ENCODE results near the gene EHMT2. TPM values are rescaled to one million over a fixed set of nuclear protein-coding genes. Genes with fewer than 3 reads are reported as not detected.

The EHMT2 gene
- total and polyA plus RNA-seq, 2 of the 13 experiments (the other 11 are each of a cell fraction or from before 2014, with no cell fraction given): 55.2 to 69.2 TPM

DNA sequence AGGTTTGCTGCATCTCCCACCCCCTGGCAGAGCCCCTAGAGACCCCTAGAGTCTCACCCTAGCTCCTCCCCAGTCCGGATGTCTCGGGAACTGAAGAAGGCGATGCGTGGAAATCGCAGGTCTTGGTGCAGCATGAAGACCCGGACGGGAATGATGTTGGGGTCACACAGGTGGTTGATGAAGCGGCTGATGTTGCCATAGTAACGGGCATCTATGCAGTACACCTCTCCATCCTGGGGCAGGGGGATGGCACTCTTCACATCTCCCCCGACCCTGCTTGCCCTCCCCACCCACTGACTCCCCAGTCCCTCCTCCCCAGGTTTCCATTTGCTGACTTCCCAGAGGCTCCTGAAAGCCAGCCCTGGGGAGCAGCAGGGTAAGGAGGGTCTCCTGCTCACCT, 16.9 kb downstream of the EHMT2 start:
- no peaks in the 10 kb centered on the region for H3K9me3 ChIP-seq (ENCODE audit: low read length)
- H3K27ac ChIP-seq (ENCODE audit: extremely low read length, insufficient read depth, low read length): no peak overlapping the region
- H3K4me3 ChIP-seq (replicated peaks in 1 of 3; ENCODE audit: insufficient read depth in 1 of 3, low read depth in 2 of 3, low read length in 3 of 3): no peak overlapping the region
- H3K36me3 ChIP-seq (replicated peaks in 1 of 2; ENCODE audit: control insufficient read depth in 1 of 2, insufficient read depth in 2 of 2, low read length in 2 of 2): peaks cover 34 to 55% of the 10 kb centered on the region in 2 experiments
- BruUV-seq (replicated peaks): no TSS peak
- ChIA-PET CTCF (ENCODE audit: low intra/inter-chr PET ratio, low total read pairs) (no interaction called here), POLR2A (interaction anchor here (7.2 kb wide), 1 partner anchor 16 kb away, joined by 103 read pairs; the partner anchor contains the start of gene NEU1)
- H3K27me3 ChIP-seq (ENCODE audit: control insufficient read depth in 1 of 2, insufficient read depth in 2 of 2, low read length in 2 of 2): no peaks in the 10 kb centered on the region
- H3K4me1 ChIP-seq (ENCODE audit: insufficient read depth, low read length): peaks cover 24% of the 10 kb centered on the region
- WGBS (ENCODE audit: low lambda C conversion rate): 97% methylated on average over 10 of the region's 10 CpGs
- no peaks in the 10 kb centered on the region for H4K20me1 ChIP-seq (ENCODE audit: insufficient read depth, low read length)
- TF ChIP-seq POLR2AphosphoS5 (IDR thresholded peaks at IDR 0.05; ENCODE audit: low read depth, low read length) (no peak), RFX1 (IDR thresholded peaks at IDR 0.05) (peak; percentile 31; the same call in 1 of the 2 replicates)
- H3K79me2 ChIP-seq (ENCODE audit: insufficient read depth, low read length): no peaks in the 10 kb centered on the region
- intact Hi-C loops (cut with micrococcal nuclease; ENCODE audit: unreplicated experiment) (no loop called here), in situ Hi-C loops (cut with HindIII; ENCODE audit: extremely low pct_ligation_motif_present, low pct_unique_long_range_greater_than_20kb) (no loop called here)
- no peak overlapping the region for H3K4me2 ChIP-seq (ENCODE audit: low read depth, low read length)
- no peak for ATAC-seq
- no peak for FAIRE-seq
- H2AFZ ChIP-seq (ENCODE audit: low read length): no peak overlapping the region
- no peak overlapping the region for H3K9ac ChIP-seq (ENCODE audit: insufficient read depth, low read depth, low read length)
- no peak for DNase-seq (ENCODE audit: low spot score)

GRCh38 chr6:31879901-31880300, 17.6 kb downstream of the EHMT2 start:
- peaks cover 31% of the 10 kb centered on the region for H3K4me1 ChIP-seq (ENCODE audit: insufficient read depth, low read length)
- no peak for DNase-seq (ENCODE audit: low spot score)
- ChIA-PET POLR2A (interaction anchor here (1.2 to 7.2 kb wide), 2 partner anchors 9 to 16 kb away, joined by 3 to 103 read pairs; partner anchors contain the start of gene NEU1), CTCF (ENCODE audit: low intra/inter-chr PET ratio, low total read pairs) (no interaction called here)
- no peak overlapping the region for H2AFZ ChIP-seq (ENCODE audit: low read length)
- H3K36me3 ChIP-seq (replicated peaks in 1 of 2; ENCODE audit: control insufficient read depth in 1 of 2, insufficient read depth in 2 of 2, low read length in 2 of 2): peaks cover 31 to 51% of the 10 kb centered on the region in 2 experiments
- no peaks in the 10 kb centered on the region for H3K9me3 ChIP-seq (ENCODE audit: low read length)
- H3K27me3 ChIP-seq (ENCODE audit: control insufficient read depth in 1 of 2, insufficient read depth in 2 of 2, low read length in 2 of 2): no peaks in the 10 kb centered on the region
- TSS peak; percentile 77 for BruUV-seq (replicated peaks)
- peak; percentile 50 for TF ChIP-seq ZNF883 (CRISPR knock-in tag; IDR thresholded peaks at IDR 0.05; ENCODE audit: not compliant biosample characterization)
- no peak for TF ChIP-seq ZNF207 (IDR thresholded peaks at IDR 0.05; ENCODE audit: borderline replicate concordance)
- H3K4me2 ChIP-seq (ENCODE audit: low read depth, low read length): no peak overlapping the region
- in situ Hi-C loops (cut with HindIII; ENCODE audit: extremely low pct_ligation_motif_present, low pct_unique_long_range_greater_than_20kb): no loop called here
- no peaks in the 10 kb centered on the region for H3K79me2 ChIP-seq (ENCODE audit: insufficient read depth, low read length)
- H3K27ac ChIP-seq (ENCODE audit: extremely low read length, insufficient read depth, low read length): no peak overlapping the region
- FAIRE-seq: no peak
- H4K20me1 ChIP-seq (ENCODE audit: insufficient read depth, low read length): no peaks in the 10 kb centered on the region
- H3K9ac ChIP-seq (ENCODE audit: insufficient read depth, low read depth, low read length): no peak overlapping the region
- intact Hi-C loops (cut with micrococcal nuclease; ENCODE audit: unreplicated experiment): no loop called here
- 98% methylated on average over 7 of the region's 10 CpGs for WGBS (ENCODE audit: low lambda C conversion rate)
- H3K4me3 ChIP-seq (replicated peaks in 1 of 3; ENCODE audit: insufficient read depth in 1 of 3, low read depth in 2 of 3, low read length in 3 of 3): no peak overlapping the region
- no peak for ATAC-seq

Measured in HepG2 (cell line).